Measurements from ENCODE around the gene TRUB1.
"Not testable (repeated sequence)": the region's sequence is repeated elsewhere in the genome, so short reads cannot be mapped to it uniquely, and the experiment has no call there.

Gene TRUB1

DNA sequence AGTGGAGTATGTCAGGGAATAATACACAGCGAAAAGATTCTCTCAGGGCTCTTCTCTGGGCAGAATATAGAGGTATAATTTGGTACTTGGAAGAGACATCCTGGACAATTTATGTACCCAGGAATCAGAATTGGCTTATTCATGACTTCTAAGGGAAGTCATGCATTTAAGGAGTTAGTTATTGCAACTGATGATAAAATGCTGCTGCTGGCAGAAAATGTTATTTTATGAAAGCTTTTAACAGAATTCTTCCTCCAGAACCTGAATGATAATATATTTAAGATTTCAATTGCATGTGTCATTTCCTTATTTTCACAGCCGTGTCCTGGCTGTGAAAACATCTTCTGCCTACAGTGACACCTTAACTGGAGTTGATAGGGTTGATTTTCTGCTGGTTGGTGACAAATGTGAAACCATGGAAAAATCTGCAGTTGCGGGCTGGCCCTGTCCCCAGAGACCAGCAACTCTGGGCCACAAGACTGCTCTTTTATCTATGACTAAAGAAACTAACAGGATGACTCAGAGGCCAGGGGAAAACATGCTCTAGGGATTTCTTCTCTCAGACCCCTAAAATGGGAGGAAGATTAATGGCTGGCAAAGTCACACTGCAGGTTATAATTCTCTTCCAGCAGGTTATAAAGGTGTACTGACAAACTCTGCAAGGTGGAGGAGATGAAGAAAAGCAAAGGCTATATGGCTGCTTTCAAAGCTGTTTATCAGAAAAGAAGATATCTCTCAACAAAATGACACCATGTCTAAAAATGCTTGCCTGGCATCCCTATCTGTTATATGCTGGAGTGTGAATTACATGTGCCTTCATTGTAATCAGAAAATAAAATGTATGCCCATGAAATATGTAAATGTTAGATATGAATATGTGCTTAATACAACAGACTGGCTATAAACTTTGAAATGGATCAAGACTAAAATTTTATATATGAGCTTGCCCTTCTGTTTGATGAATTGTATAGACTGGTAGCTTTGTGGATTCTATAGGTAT, 12.1 kb upstream of the TRUB1 start:
- peak; percentile 31 for DNase-seq (ENCODE audit: low read depth)

DNA sequence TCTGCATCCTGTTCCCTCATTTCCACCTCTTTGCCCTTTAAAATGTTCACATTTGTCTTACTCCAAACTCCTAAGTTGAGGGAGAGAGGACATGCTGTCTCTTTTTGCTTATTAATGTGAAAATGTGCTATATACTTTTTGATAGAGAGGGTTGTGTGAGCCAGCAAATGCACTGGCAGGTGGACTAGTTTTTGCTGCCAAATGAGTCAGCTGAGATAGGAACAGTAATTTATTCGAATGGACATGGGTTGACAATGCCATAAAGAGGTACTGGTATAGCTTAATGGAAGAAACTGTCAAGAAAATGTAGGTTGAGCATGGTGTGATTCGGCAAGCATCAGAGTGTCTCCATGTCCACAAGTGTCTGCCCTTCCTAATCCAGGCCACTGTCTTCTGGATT, 9.2 kb upstream of the TRUB1 start:
- DNase-seq (ENCODE audit: low read depth), result no peak

DNA sequence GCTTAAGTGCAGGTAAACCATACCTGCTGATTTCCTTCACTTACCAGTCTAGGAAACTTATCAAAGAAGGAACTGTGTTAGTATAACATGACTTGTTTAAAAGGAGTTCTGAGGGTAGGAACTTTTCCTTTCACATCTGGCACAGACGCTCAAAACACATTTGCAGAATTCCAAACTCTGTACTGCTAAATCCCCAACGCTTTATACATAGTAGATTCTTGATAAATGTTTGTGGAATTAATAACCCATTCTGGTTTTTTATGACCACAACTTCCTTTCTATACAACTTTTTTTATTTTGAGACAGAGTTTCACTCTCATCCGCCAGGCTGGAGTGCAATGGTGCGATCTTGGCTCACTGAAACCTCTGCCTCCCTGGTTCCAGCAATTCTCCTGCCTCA, 7.7 kb upstream of the TRUB1 start:
- no peak for DNase-seq (ENCODE audit: low read depth)

DNA sequence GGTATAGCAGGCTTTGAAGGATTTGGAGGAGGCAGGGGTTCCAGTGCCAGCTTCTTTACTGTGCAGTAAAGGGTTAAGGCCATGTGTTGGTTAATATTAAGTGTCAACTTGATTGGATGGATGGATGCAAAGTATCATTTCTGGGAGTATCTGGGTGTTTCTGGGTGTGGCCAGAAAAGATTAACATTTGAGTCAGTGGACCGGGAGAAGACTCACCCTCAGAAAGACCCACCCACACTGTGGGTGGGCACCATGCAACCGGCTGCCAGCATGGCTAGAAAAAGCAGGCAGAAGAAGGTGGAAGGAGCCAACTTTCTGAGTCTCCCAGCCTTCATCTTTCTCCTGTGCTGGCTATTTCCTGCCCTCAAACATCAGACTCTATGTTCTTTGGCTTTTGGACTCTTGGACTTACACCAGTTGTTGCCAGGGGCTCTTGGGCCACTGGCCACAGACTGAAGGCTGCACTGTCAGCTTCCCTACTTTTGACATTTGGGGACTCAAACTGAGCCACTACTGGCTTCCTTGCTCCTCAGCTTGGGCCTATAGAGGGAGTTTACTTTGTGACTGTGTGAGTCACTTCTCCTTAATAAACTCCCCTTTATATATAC, 6.8 kb upstream of the TRUB1 start:
- no peak for DNase-seq (ENCODE audit: low read depth)

DNA sequence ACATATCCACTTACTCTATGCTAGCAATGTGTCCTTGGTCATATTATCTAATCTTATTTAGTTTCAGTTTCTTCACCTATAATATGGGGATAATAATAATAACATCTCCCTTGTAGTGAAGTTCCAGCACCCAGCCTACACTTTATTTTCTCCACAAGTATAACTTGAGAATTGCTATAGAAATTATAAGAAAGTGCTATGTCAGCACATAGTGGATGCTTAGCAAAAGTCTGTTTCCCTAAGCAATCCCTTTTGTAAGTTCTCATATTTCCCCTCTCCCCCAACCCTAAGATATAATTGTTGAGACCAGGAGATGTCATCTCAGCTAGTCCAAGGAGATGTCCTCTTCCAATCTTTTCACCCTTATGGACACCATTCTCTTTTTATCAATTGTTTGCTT, 5.8 kb upstream of the TRUB1 start:
- no peak for DNase-seq (ENCODE audit: low read depth)

DNA sequence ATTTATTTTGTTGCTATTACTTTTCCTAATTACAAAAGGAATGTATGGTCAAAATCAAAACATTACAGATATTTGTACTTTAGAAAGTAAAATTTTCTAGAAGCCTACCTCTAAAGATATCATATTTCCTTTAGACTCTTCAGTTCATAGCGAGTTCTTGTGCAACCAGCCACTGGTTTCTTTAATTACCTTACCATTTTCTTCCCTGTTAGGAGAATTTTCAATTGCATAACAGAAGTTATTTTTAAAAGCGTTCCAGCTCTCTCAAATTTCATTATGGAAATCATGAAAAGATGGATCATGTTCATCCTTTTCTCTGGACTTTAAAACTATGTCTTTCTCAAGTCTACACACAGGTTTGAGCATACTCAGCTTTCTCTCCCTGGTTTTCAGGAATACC, 5.0 kb upstream of the TRUB1 start:
- no peak for DNase-seq (ENCODE audit: low read depth)

DNA sequence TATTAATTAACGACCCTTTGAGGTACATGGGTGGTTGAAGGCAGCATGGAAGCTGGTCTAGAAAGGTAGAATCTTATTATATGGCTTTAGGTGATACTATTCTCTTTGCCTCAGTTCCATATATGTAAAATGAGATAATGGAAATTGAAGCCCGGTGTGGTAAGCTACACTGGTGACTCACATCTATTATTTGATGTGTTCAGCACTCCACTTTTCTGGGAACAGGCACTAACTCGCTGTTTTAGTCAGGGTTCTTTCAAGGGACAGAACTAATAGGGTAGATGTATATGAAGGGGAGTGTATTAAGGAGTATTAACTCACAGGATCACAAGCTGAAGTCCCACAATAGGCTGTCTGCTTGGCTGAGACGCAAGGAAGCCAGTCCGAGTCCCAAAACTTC, 4.4 kb upstream of the TRUB1 start:
- DNase-seq (ENCODE audit: low read depth), result no peak

DNA sequence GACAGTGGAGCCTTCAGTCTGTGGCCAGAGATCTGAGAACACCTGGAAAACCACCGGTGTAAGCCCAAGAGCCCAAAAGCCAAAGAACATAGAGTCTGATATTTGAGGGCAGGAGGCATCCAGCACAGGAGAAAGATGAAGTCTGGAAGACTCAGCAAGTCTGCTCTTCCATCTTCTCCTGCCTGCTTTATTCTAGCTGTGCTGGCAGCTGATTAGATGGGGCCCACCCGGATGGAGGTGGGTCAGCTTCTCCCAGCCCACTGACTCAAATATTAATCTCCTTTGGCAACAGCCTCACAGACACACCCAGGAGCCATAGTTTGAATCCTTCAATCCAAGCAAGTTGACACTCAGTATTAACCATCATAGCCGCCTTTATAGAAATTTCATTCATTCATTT, 4.0 kb upstream of the TRUB1 start:
- DNase-seq (ENCODE audit: low read depth), result not testable (repeated sequence)

DNA sequence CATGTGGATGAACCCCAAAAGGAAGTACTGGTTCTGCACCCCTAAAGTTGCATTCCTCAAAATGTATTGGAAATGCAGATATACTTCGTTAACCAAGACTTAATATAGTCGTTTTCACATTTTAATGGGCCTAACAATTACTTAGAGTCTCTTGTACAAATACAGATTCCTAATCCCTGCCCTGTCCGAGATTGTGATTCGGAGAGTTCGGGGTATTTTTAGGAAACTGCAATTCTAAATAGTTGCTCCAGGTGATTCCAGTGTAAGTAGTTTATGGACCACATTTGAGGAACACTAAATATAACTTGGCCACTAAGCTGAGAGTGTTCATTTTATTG, 830 bp downstream of the TRUB1 start:
- DNase-seq (ENCODE audit: low read depth), result no peak

DNA sequence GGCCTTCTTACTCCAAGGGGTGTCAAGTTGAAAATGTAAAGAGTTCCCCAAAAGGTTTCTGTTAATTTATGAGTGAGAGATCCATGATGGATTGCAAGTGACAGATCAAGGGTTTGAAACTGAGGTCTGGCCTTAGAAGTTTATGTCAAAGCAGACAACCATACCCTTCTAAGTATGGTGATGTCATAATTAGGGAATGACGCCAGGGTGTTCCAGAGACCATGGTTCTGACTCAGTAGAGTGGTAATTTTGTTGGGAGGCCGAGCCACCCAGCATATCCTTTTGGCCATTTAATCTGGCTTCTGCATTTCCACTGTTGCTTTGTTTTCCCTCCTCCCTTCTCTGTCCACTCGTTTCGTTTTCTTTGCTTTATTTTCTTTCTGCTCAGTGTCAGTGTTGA, 2.7 kb downstream of the TRUB1 start:
- DNase-seq (ENCODE audit: low read depth), result peak; percentile 57

DNA sequence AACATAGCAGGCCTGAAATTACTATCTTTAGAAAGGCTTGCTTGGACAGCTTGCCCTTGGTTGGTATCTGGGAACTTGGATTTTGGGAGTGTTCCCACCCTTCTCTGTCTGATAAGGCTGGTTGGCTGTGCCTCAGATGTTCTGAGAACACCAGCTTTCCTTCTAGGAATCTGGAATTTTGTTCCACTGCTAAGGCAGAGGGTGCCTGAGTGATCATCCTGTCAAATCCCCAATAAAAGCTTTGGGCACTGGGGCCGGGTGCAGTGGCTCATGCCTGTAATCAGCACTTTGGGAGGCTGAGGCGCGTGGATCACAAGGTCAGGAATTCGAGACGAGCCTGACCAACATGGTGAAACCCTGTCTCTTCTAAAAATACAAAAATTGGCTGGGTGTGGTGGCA, 5.0 kb downstream of the TRUB1 start:
- DNase-seq (ENCODE audit: low read depth), result no peak

DNA sequence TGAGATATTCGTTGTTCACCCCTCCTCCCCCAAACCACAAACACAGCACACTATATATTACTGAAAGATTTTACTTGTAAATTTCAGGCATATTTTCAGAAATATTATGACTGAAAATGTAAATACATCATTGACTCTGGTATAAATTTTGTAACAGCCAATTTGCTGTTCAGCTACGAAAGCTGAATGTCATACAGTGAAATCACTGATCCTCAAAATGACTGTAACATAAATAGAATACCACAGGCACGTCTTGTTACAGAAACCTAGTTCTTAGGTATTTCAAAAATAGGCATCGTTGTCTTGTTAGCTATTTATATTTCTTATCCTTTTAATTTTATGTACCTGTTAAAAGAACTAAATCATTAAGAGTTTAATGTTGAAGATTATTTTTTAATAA, 15.1 kb downstream of the TRUB1 start:
- peak; percentile 37 for DNase-seq (ENCODE audit: low read depth)

DNA sequence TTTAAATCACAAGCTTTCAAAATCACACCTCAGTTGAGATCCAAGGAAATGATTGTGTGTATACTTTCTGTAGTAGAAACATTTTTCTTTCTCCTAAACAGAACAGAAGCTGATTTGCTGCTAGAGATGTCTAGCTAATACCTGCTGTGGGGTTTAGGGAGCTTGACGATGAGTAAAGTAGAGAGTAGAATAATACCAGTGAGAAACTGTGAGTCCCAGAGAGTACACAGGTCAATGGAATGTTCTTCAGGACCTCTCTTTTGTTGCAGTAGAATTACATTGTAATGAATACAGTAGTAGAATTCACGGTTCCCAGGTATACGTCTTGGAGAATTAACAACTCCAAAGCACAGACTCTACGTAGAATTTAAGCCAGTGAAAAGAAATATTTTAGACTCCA, 18.0 kb downstream of the TRUB1 start:
- DNase-seq (ENCODE audit: low read depth), result no peak

DNA sequence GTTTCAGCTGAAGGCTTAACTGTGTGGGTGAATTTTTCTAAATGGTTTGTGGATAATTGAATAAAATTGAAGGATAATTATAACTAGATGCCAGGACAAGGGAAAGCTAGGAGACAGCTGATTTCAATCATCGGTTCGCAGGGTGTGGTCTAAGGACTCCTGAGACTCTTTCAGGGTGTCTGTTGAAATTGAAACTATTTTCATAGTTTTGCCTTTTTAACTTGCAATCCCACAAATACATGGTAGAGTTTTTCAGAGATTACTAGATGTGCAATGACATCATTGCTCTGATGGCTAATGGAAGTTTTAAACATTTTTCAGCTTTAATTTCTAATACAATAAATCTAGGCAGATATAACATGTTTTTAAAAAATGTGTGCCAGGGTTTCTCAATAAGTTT, 18.5 kb downstream of the TRUB1 start:
- DNase-seq (ENCODE audit: low read depth), result no peak

DNA sequence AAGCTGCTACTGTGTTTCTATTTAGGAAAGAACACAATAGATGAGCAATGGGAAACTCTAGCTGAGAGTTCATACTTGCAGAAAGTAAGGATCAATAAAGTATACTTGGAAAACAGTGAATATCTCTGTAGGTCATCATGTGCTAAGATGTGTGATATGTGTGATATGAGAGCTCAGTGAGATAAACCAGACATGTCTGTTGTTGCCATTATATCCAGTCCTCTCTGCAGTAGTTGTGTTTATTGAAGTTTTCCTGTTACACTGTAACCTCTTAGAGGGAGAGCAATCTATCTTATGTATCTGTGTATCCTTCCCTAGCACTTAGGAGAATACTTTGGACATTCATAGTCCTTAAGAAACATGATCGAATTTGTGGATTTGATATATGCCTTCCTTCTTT, 19.1 kb downstream of the TRUB1 start:
- DNase-seq (ENCODE audit: low read depth), result peak; percentile 36

DNA sequence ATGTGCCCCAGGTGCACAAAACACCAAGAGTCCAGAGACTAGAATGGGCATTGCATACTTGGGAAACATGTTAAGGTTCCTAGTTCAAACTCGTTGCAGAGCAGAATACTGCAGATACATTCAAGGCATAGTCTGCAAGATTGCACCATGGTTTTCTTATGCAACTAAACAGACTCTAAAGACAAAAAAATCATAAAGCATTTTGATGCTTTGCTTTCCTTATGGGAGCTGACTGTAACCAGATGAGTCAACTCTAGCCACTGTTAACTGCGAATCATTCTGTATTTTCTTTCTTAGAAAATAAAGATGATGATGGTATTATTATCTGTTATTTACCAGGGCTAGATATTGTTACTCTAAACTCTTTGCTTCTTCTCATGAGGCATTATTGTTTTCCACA, 19.7 kb downstream of the TRUB1 start:
- DNase-seq (ENCODE audit: low read depth), result peak; percentile 88

DNA sequence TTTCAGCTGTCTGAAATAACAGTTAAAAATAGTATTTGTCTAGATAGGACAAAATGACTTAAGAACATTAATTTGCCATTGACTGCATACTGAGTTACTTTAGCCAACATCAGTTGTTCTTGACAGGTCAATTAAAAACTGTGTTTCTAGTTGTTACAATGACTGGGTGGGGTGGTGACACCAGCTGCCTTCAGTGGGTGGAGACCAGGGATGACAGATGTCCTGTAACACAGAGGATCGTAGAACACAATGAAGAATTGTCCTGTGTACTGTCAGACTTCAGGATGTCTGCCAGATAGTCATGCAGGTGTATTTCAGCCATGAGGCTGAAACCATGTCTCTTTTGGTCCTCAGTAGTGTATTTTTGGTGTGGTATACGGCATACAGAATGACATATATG, 24.4 kb downstream of the TRUB1 start:
- no peak for DNase-seq (ENCODE audit: low read depth)

DNA sequence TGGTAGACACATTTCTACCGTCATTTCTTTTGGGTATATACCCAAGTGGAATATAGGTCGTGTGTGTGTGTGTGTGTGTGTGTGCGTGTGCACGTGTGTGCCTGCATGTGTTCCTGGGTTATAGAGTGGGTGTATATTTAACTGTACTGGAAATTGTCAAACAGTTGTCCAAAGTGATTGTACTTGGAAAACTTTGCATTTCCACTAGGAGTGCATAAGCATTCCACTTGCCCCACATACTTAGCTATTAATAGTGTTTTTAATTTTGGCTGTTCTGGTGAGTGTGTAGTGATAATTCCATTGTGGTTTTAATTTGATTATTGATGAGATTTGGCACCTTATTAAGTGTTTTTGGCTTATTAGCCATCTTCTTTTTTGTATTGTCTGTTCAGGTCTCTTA, 25.9 kb downstream of the TRUB1 start:
- no peak for DNase-seq (ENCODE audit: low read depth)

DNA sequence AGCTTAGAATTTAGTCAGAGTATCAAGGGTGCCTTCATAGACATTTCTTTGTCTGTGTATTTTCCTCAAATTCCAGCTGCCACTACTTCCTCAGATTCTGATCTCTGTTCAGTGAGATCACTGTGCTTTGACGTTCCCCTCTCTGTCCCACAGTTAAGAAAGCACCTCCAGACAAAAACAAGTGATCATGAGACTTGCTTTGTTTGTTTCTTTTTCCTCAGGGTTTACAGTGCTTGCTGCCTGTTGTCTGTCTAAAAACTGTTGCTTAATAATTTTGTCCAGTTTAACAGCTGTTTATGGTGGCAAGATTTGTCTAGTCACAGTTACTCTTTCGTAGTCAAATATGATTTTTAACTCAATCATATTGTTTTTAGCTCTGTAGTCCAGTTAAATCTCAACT, 29.1 kb downstream of the TRUB1 start:
- peak; percentile 81 for DNase-seq (ENCODE audit: low read depth)

DNA sequence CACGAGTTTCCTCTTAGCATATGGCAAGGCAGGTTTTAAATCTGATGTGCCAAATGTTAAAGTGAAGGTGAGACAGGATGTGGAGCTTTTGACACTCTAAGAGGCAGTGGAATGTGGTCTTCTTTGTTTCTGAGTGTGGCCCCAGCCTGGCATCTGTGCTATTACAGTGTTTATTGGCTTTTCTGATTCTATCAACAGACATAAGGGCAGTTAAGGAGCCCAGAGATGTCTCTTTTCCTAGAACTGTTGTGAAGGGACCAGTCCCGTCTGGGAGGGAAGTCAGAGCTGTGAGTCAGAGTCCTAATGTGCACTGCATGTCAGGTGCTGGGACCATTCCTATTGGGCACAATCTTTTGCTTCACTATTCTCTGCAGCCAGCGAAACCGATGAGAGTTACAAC, 32.5 kb downstream of the TRUB1 start:
- DNase-seq (ENCODE audit: low read depth), result no peak

DNA sequence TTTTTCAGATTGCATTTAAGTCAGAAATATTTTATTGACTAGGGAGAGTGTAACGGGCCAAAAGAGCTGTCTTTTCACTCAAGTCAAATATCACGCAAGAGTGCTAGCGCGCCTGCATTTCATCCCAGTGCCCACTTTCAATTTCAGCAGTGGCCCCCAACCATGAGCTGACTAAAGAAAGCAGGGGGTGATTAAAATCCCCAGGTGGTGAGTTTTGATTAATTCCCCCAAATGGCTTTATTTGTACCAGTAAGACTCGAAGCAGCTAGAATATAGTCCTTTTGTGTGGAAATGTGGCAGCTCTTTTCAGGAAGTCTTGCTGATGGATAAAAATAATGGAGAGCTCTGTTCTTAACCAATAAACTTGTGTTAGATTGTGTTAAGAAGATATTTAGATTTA, 35.3 kb downstream of the TRUB1 start:
- no peak for DNase-seq (ENCODE audit: low read depth)

DNA sequence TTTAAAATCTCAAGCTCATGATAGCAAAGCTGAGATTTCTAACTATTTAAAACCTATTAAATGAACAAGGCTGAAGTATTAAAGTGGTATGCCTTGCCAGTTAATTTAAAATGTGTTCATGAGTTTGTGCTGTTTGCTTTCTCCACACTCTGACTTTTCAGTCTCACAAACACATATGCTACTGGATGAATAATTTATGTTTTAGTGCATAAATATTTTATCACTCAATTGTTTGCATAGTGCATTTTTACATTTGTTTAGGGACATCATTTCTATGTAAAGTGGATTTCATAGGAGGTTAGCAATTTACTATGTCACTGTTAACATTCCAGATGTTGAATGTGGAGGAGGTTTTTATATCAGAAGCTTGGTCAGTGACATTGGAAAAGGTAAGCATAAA, 36.0 kb downstream of the TRUB1 start:
- DNase-seq (ENCODE audit: low read depth), result no peak

DNA sequence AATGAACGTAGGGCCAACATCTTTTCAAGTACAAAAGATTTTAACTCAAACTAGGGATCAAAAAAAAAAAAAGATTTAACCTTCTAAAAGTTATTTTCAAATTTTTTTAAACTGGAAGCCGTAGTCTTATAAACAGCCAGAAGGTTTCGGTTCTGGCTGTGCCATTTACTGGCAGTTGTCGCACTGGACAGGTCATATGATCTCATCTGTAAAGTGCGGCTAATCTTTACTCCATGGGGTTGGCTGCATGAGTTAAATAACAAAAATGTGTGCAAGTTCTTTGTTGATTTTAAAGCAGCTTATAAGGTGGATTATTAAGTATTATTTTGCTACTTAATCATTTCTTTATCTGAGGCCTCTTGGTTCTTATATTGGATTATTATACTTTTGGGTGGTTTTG, 36.6 kb downstream of the TRUB1 start:
- DNase-seq (ENCODE audit: low read depth), result no peak

DNA sequence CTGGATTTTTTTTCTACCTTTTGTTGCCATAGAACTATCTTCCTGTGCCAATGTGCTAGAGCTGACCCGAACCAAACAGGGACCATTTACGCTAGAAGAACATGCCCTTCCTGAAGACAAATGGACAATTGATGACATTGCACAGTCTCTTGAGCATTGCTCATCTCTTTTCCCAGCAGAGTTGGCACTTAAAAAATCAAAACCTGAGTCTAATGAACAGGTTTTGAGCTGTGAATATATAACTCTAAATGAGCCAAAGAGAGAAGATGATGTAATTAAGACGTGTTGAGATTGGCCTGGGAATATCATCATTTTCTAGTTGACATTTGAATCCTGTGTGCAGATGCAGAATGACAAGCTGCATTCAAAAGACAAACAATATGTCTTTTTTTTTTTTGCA, 37.1 kb downstream of the TRUB1 start:
- DNase-seq (ENCODE audit: low read depth), result no peak
